DND-41 (cell line): ENCODE measurements around the gene HYI.

ENCODE experiments used
- ATAC-seq: fragments of 200-7000 bp; cut with Tn5 transposase; 3 replicates; pipeline ENCODE4 v1.9.1; 2021; ENCODE audit warnings: low read depth; ENCODE audit not compliant: insufficient read depth
- DNase-seq: peaks from one replicate; pipeline ENCODE4 v3.0.0-alpha.2; 2020
- H2AFZ ChIP-seq: 2 replicates; pipeline ENCODE4 v1.6.0; 2012; ENCODE audit warnings: low read depth, low read length
- H3K27ac ChIP-seq: 2 replicates; pipeline ENCODE4 v1.5.1; 2012; ENCODE audit warnings: low read length, inconsistent platforms
- H3K27me3 ChIP-seq: fragments of 200-600 bp; sonication (generic); 2 replicates; pipeline ENCODE4 v1.6.0; 2012; ENCODE audit warnings: low read length, mild to moderate bottlenecking, inconsistent platforms; ENCODE audit not compliant: insufficient read depth, poor library complexity
- H3K36me3 ChIP-seq: 2 replicates; pipeline ENCODE4 v1.5.1; 2012; ENCODE audit warnings: low read length, inconsistent platforms; ENCODE audit not compliant: insufficient read depth
- H3K4me1 ChIP-seq: 2 replicates; pipeline ENCODE4 v1.5.1; 2012; ENCODE audit warnings: mild to moderate bottlenecking, low read length; ENCODE audit not compliant: insufficient read depth
- H3K4me2 ChIP-seq: 2 replicates; pipeline ENCODE4 v1.6.0; 2012; ENCODE audit warnings: mild to moderate bottlenecking, moderate library complexity, low read length, inconsistent platforms; ENCODE audit not compliant: insufficient read depth
- H3K4me3 ChIP-seq, 2 experiments: fragments of 200-600 bp in 1 of 2; shearing (Covaris generic) in 1 of 2; 2 replicates each; pipeline ENCODE4 v1.5.1; 2012 to 2016; ENCODE audit warnings: inconsistent platforms in 2 of 2, low read length in 2 of 2, mild to moderate bottlenecking in 2 of 2, low read depth in 1 of 2, moderate library complexity in 1 of 2
- H3K79me2 ChIP-seq: 2 replicates; pipeline ENCODE4 v1.6.0; 2012; ENCODE audit warnings: low read length, inconsistent platforms; ENCODE audit not compliant: insufficient read depth
- H3K9ac ChIP-seq: 2 replicates; pipeline ENCODE4 v1.6.0; 2012; ENCODE audit warnings: low read depth, mild to moderate bottlenecking, inconsistent platforms, low read length, moderate library complexity
- H3K9me3 ChIP-seq: 2 replicates; pipeline ENCODE4 v1.5.1; 2012; ENCODE audit warnings: low read length, moderate library complexity, mild to moderate bottlenecking, inconsistent platforms; ENCODE audit not compliant: insufficient read depth, severe bottlenecking
- H4K20me1 ChIP-seq: 2 replicates; pipeline ENCODE4 v1.6.0; 2012; ENCODE audit warnings: low read length; ENCODE audit not compliant: insufficient read depth
- CTCF ChIP-seq: IDR thresholded peaks from 2 replicates; pipeline ENCODE4 v1.5.1; 2012; ENCODE audit warnings: borderline replicate concordance, low read length, moderate library complexity, mild to moderate bottlenecking; ENCODE audit not compliant: poor library complexity, severe bottlenecking; ENCODE audit errors: extremely low read depth
- EZH2 ChIP-seq: IDR thresholded peaks from 3 replicates; pipeline ENCODE4 v1.6.1; 2012; ENCODE audit warnings: borderline replicate concordance, low read depth, mild to moderate bottlenecking, moderate library complexity, low read length, inconsistent platforms; ENCODE audit not compliant: severe bottlenecking

Gene HYI

GRCh38 chr1:43468414-43468813, 14.7 kb upstream of the HYI start:
- Histone ChIP-seq H3K27me3 (no peaks in the 10 kb centered on the region), H3K4me3 (no peak overlapping the region)
- ATAC-seq = no peak

GRCh38 chr1:43466403-43466802, 12.7 kb upstream of the HYI start:
- TF ChIP-seq CTCF (no peak), EZH2 (no peak)
- H3K79me2 ChIP-seq = no peaks in the 10 kb centered on the region
- H3K4me2 ChIP-seq = no peak overlapping the region
- H3K4me3 ChIP-seq = no peak overlapping the region
- 0 out of 2 replicates have a peak, but pooled peaks cover 3% of the 10 kb centered on the region for H3K4me1 ChIP-seq
- H3K36me3 ChIP-seq = no peaks in the 10 kb centered on the region
- H3K27ac ChIP-seq = no peak overlapping the region
- H3K27me3 ChIP-seq = no peaks in the 10 kb centered on the region
- H3K9ac ChIP-seq = no peak overlapping the region
- H3K9me3 ChIP-seq = no peaks in the 10 kb centered on the region
- H4K20me1 ChIP-seq = no peaks in the 10 kb centered on the region
- DNase-seq (peak; percentile 38), ATAC-seq (peak; percentile 60; the same call in 2 of the 3 replicates)
- H2AFZ ChIP-seq = no peak overlapping the region

More at GRCh38 chr1:43468414-43468813, 14.7 kb upstream of the HYI start:
- H3K79me2 ChIP-seq = no peaks in the 10 kb centered on the region
- no peaks in the 10 kb centered on the region for H3K36me3 ChIP-seq
- H3K9ac ChIP-seq = no peak overlapping the region
- H2AFZ ChIP-seq = no peak overlapping the region
- no peak overlapping the region for H3K4me2 ChIP-seq
- H4K20me1 ChIP-seq = no peaks in the 10 kb centered on the region
- DNase-seq = no peak
- no peak for TF ChIP-seq EZH2
- TF ChIP-seq CTCF = no peak
- no peaks in the 10 kb centered on the region for H3K9me3 ChIP-seq
- no peak overlapping the region for H3K27ac ChIP-seq
- H3K4me1 ChIP-seq = 0 out of 2 replicates have a peak, but pooled peaks cover 3% of the 10 kb centered on the region

GRCh38 chr1:43465505-43466067, 11.9 kb upstream of the HYI start:
- H2AFZ ChIP-seq = no peak overlapping the region
- H3K9ac ChIP-seq = no peak overlapping the region
- no peaks in the 10 kb centered on the region for H3K27me3 ChIP-seq
- no peak for ATAC-seq
- no peaks in the 10 kb centered on the region for H3K79me2 ChIP-seq
- H4K20me1 ChIP-seq = no peaks in the 10 kb centered on the region
- H3K27ac ChIP-seq = no peak overlapping the region
- no peak for DNase-seq
- H3K4me2 ChIP-seq = no peak overlapping the region
- TF ChIP-seq CTCF = no peak
- no peak for TF ChIP-seq EZH2
- H3K9me3 ChIP-seq = no peaks in the 10 kb centered on the region
- H3K4me1 ChIP-seq = 0 out of 2 replicates have a peak, but pooled peaks cover 3% of the 10 kb centered on the region
- H3K36me3 ChIP-seq = no peaks in the 10 kb centered on the region
- no peak overlapping the region for H3K4me3 ChIP-seq
